ENCODE results near the gene PICK1. TPM values are rescaled to one million over a fixed set of nuclear protein-coding genes. Genes with fewer than 3 reads are reported as not detected.

PICK1 gene
- total RNA-seq, 1 donor from 2014 or later = 21.1 TPM

DNA sequence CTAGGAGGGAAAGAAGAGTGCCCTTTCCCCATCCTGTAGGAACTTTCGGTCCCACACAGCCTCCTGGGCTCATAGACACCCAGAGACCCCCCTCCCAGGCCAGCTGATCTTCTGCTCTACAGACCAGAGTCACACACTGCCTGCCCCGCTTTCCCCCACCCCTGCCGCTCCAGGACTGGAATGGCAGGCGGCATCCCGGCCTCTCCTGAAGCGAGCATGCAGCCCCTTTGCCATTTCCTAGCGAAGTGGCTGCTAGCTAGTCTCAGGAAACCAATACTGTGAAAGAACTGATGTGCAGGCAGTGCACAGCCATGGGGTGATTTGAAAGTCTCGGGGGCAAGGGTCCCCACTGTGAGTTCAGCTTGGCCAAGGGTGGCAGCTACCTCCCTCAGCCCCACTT, 8.3 kb downstream of the PICK1 start:
- intact Hi-C loops (cut with micrococcal nuclease) = no loop called here
- H3K27me3 ChIP-seq (ENCODE audit: low read depth) = no peaks in the 10 kb centered on the region
- H3K4me3 ChIP-seq = no peak overlapping the region
- H3K4me1 ChIP-seq = peaks cover 49% of the 10 kb centered on the region
- no peak for DNase-seq
- no peak for TF ChIP-seq CTCF (IDR thresholded peaks at IDR 0.05; ENCODE audit: borderline replicate concordance)
- H3K9me3 ChIP-seq (replicated peaks) = no peaks in the 10 kb centered on the region
- H3K27ac ChIP-seq (replicated peaks) = no peak overlapping the region
- H3K36me3 ChIP-seq = peaks cover 27% of the 10 kb centered on the region

- no peak overlapping the region for H3K4me3 ChIP-seq
- no peaks in the 10 kb centered on the region for H3K9me3 ChIP-seq (replicated peaks)
- H3K27ac ChIP-seq (replicated peaks) = peak overlapping the region; percentile 91
- H3K27me3 ChIP-seq (ENCODE audit: low read depth) = no peaks in the 10 kb centered on the region
- intact Hi-C loops (cut with micrococcal nuclease) = no loop called here
- peaks cover 58% of the 10 kb centered on the region for H3K4me1 ChIP-seq
- DNase-seq = no peak
- peaks cover 33% of the 10 kb centered on the region for H3K36me3 ChIP-seq
- TF ChIP-seq CTCF (IDR thresholded peaks at IDR 0.05; ENCODE audit: borderline replicate concordance) = no peak
Observed at GRCh38 chr22:38066381-38067027, 9.3 kb downstream of the PICK1 start.

- DNase-seq = no peak
- Histone ChIP-seq H3K27me3 (ENCODE audit: low read depth) (no peaks in the 10 kb centered on the region), H3K27ac (replicated peaks) (peak overlapping the region; percentile 91), H3K36me3 (peaks cover 37% of the 10 kb centered on the region), H3K4me1 (peaks cover 61% of the 10 kb centered on the region), H3K4me3 (no peak overlapping the region), H3K9me3 (replicated peaks) (no peaks in the 10 kb centered on the region)
- no peak for TF ChIP-seq CTCF (IDR thresholded peaks at IDR 0.05; ENCODE audit: borderline replicate concordance)
- intact Hi-C loops (cut with micrococcal nuclease) = no loop called here
Observed at GRCh38 chr22:38067028-38067415, 9.8 kb downstream of the PICK1 start.

DNA sequence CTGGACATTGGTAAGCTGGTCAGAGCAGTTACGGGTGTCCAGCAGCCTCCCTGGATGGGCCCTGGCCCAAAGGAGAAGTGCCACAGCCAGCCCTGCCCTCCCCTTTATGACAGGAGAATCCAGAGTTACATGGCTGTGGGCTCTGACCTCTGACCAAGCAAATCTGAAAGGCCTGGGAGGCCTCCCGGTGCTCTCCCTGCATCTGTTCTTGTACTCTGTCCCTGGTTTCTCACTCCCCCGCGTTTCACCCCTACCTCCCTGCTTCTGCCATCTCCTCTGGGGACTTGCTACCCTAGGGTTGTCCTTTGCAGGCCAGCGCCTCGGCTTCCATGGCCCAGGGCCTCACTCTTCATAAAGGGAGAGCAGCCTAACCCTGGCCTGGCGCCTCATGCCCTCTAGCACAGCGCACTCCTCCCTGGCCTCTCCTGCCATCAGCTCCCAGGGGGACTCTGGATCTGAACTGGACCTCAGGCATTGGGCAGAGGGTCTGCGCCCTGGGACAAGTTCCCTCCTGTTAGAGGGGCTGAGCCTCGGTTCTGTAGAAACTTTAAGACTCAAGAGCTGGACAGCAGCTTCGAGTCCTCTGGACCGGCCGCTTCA, 10.7 kb downstream of the PICK1 start:
- no peak for TF ChIP-seq CTCF (IDR thresholded peaks at IDR 0.05; ENCODE audit: borderline replicate concordance)
- H3K27me3 ChIP-seq (ENCODE audit: low read depth) = no peaks in the 10 kb centered on the region
- H3K9me3 ChIP-seq (replicated peaks) = no peaks in the 10 kb centered on the region
- H3K4me3 ChIP-seq = peak overlapping the region; percentile 60
- peaks cover 46% of the 10 kb centered on the region for H3K36me3 ChIP-seq
- peak overlapping the region; percentile 91 for H3K27ac ChIP-seq (replicated peaks)
- DNase-seq = no peak
- peaks cover 56% of the 10 kb centered on the region for H3K4me1 ChIP-seq
- intact Hi-C loops (cut with micrococcal nuclease) = no loop called here

DNA sequence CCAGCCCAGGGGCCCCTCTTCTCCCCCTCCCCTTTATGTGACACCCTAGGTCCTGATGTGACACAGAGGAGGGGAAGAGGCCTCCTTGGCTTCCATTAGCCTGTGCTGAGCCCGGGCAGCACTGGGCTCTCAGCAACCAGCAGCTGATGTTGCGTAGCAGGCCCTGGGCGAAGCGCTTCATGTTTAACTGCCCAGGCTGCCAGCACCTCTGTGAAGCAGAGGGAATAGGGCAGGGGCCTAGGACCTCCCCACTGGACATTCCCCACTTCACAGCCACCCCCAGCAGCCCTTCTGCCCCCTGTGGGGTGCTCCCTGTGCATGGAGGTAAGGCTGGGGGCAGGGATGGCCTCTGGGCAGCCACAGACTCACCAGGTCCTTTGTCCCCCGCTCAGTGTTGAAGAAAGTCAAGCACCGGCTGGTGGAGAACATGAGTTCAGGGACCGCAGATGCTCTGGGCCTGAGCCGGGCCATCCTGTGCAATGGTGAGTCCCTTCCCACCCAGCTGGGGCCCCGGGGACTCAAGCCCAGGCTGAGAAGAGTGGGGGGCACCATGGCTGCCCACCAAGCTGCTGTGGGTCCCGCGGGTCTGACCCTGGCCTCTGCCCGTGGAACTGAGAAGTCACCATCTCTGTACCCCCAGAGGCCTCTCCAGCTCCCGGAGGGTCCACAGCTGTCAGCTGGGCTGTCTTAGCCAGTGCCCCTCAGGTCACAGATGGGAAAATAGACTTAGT, 11.6 kb downstream of the PICK1 start:
- TF ChIP-seq CTCF (IDR thresholded peaks at IDR 0.05; ENCODE audit: borderline replicate concordance) = no peak
- H3K27ac ChIP-seq (replicated peaks) = peak overlapping the region; percentile 91
- H3K4me1 ChIP-seq = peaks cover 51% of the 10 kb centered on the region
- no peak for DNase-seq
- peaks cover 55% of the 10 kb centered on the region for H3K36me3 ChIP-seq
- intact Hi-C loops (cut with micrococcal nuclease) = no loop called here
- H3K4me3 ChIP-seq = peak overlapping the region; percentile 60
- no peaks in the 10 kb centered on the region for H3K27me3 ChIP-seq (ENCODE audit: low read depth)
- no peaks in the 10 kb centered on the region for H3K9me3 ChIP-seq (replicated peaks)

Measured in left ventricle myocardium inferior (tissue), 1 donor.